Measurements from ENCODE around the gene PORCN.

DNA sequence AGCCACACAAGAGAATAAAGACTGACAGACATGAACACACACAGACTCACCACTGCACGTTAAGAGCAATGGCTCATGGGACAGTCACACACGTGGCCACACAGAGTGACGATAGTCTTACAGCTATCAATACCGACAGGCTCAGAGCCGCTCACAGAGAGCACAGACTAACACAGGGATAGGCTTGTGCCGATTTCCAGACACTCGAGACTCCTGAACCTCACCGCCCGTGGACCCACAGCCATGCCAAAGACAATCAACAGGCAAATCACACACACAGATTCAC, 38.0 kb upstream of the PORCN start:
- TF ChIP-seq CTCF (IDR thresholded peaks at IDR 0.05) (no peak), POLR2AphosphoS5 (IDR thresholded peaks at IDR 0.05) (no peak)
